DND-41 (cell line): ENCODE measurements around the gene RSPH10B2.

ENCODE experiments used
- CTCF ChIP-seq: IDR thresholded peaks from 2 replicates; pipeline ENCODE4 v1.5.1; 2012; ENCODE audit warnings: borderline replicate concordance, low read length, moderate library complexity, mild to moderate bottlenecking; ENCODE audit not compliant: poor library complexity, severe bottlenecking; ENCODE audit errors: extremely low read depth
- EZH2 ChIP-seq: IDR thresholded peaks from 3 replicates; pipeline ENCODE4 v1.6.1; 2012; ENCODE audit warnings: borderline replicate concordance, low read depth, mild to moderate bottlenecking, moderate library complexity, low read length, inconsistent platforms; ENCODE audit not compliant: severe bottlenecking

- no peak for TF ChIP-seq EZH2
- no peak for TF ChIP-seq CTCF
Observed at GRCh38 chr7:6831018-6831725, 77.3 kb downstream of the RSPH10B2 start.
